MM.1S (cell line): ENCODE data around the gene CALML4.

Experiments used
- EZH2 ChIP-seq: fragments of 300-600 bp; sonication (generic); optimal IDR thresholded peaks from 2 replicates; pipeline ENCODE3; 2017; ENCODE audit warnings: low read depth, mild to moderate bottlenecking, antibody characterized with exemption, low read length, mixed read lengths
- EZH2phosphoT487 ChIP-seq: fragments of 300-600 bp; sonication (generic); IDR thresholded peaks from 2 replicates; pipeline ENCODE4 v1.6.1; 2018; ENCODE audit warnings: antibody characterized with exemption, low read length
- TF ChIP-seq, protein P1 (sequence below): fragments of 300-600 bp; sonication (generic); IDR thresholded peaks from 2 replicates; pipeline ENCODE4 v1.5.1; 2016; ENCODE audit warnings: antibody characterized with exemption, low read length, mixed read lengths

DNA sequence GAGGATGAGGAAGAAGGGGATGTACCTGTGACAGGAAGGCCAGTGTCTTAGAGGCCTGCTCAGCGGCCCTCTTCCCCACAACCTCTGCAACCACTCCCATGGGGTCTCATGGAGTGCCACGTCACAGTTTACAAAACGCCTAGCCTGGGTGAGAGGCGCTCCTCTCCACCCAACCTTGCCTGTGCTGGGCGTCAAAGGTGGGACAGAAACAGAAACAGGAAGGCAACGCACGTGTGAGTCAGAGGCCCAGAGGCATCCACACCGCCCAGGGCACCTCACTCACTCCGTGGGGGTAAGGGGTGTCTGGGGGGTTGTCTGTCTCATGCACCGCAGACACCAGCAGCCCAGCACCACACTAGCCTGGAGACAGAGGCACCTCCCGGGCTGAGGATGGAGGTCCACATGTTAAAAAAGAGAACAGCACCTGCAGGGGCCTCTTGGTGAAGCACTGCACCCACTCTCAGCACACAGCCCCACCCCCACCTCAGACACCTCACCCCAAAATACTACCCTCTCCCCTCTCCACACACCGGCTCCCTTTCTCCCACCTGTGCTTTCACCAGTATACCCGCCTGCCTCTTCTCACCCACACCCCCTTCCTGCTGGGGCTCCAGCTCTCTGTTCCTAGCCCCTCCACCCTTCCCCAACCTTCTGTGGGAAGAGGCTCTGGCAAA, 4.7 kb upstream of the CALML4 start:
- TF ChIP-seq, protein P1, sequence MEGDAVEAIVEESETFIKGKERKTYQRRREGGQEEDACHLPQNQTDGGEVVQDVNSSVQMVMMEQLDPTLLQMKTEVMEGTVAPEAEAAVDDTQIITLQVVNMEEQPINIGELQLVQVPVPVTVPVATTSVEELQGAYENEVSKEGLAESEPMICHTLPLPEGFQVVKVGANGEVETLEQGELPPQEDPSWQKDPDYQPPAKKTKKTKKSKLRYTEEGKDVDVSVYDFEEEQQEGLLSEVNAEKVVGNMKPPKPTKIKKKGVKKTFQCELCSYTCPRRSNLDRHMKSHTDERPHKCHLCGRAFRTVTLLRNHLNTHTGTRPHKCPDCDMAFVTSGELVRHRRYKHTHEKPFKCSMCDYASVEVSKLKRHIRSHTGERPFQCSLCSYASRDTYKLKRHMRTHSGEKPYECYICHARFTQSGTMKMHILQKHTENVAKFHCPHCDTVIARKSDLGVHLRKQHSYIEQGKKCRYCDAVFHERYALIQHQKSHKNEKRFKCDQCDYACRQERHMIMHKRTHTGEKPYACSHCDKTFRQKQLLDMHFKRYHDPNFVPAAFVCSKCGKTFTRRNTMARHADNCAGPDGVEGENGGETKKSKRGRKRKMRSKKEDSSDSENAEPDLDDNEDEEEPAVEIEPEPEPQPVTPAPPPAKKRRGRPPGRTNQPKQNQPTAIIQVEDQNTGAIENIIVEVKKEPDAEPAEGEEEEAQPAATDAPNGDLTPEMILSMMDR, result no peak
- no peak for TF ChIP-seq EZH2phosphoT487
- no peak for TF ChIP-seq EZH2
